ENCODE measurements around the gene AARS2.

Gene AARS2

GRCh38 chr6:44260011-44260410, 53.1 kb downstream of the AARS2 start:
- no peak for DNase-seq

GRCh38 chr6:44258921-44259320, 54.2 kb downstream of the AARS2 start:
- DNase-seq: no peak

GRCh38 chr6:44258325-44258863, 54.8 kb downstream of the AARS2 start:
- DNase-seq: no peak

- no peak for DNase-seq
Observed at GRCh38 chr6:44257753-44258324, 55.3 kb downstream of the AARS2 start.

GRCh38 chr6:44257025-44257752, 56.0 kb downstream of the AARS2 start, which contains the start of gene SLC35B2:
Gene SLC35B2 (minus strand): TSS chr6:44257528. CDS start chr6:44257410, 118 bp downstream.
- no peak for DNase-seq

- no peak for DNase-seq
Observed at GRCh38 chr6:44256775-44257024, 56.4 kb downstream of the AARS2 start.

- DNase-seq: no peak
Observed at GRCh38 chr6:44255871-44256774, 57.0 kb downstream of the AARS2 start.

GRCh38 chr6:44255105-44255808, 57.9 kb downstream of the AARS2 start:
- no peak for DNase-seq

GRCh38 chr6:44254191-44255104, 58.7 kb downstream of the AARS2 start:
- no peak for DNase-seq

- DNase-seq: no peak
Observed at GRCh38 chr6:44253307-44254101, 59.6 kb downstream of the AARS2 start.

- DNase-seq: no peak
Observed at GRCh38 chr6:44251576-44252524, 61.3 kb downstream of the AARS2 start.

- DNase-seq: no peak
Observed at GRCh38 chr6:44250718-44251123, 62.4 kb downstream of the AARS2 start.

GRCh38 chr6:44250067-44250717, 63.0 kb downstream of the AARS2 start:
- no peak for DNase-seq
